GM12878 (cell line): ENCODE results near the gene TGFBR3. TPM values are rescaled to one million over a fixed set of nuclear protein-coding genes. Genes with fewer than 3 reads are reported as not detected.
A peak's percentile ranks its signal among the peaks of the same experiment; 100 is the strongest.

ENCODE experiments used
- ATAC-seq: fragments of 200-7000 bp; cut with Tn5 transposase; 3 replicates; pipeline ENCODE4 v1.9.1; 2020; ENCODE audit warnings: mild to moderate bottlenecking, moderate library complexity
- BruUV-seq: library from RNA; stranded (reverse); fragments of 400-500 nt; replicated peaks from 2 replicates; lab custom pipeline; 2021; lab: Mats Ljungman, UMichigan
- CTCF ChIA-PET: fragments of 300-600 bp; sonication (Branson Sonifier 250); formaldehyde crosslinking; extraction: SDS; loops from one replicate; lab custom pipeline; 2021; ENCODE audit warnings: inconsistent platforms; lab: Yijun Ruan, JAX
- POLR2A ChIA-PET: fragments of 350-600 bp; formaldehyde crosslinking; extraction: SDS; loops from one replicate; lab custom pipeline; 2021; ENCODE audit warnings: inconsistent platforms; lab: Charles Lee
- RAD21 ChIA-PET: fragments of 300-600 bp; sonication (Branson Sonifier 250); formaldehyde crosslinking; loops from one replicate; lab custom pipeline; 2023; ENCODE audit warnings: antibody characterized with exemption; ENCODE audit not compliant: unreplicated experiment; lab: Charles Lee
- SMC1A ChIA-PET: fragments of 300-600 bp; sonication (Branson Sonifier 250); formaldehyde crosslinking; loops from one replicate; lab custom pipeline; 2023; ENCODE audit not compliant: unreplicated experiment, uncharacterized antibody; lab: Charles Lee
- DNase-seq: peaks from one replicate; pipeline ENCODE4 v3.0.0-alpha.2; 2011; ENCODE audit warnings: low read depth, low spot score
- FAIRE-seq: peaks from 3 replicates; lab custom pipeline; 2011; peaks lifted over from hg19 to GRCh38; lab: Jason Lieb, UNC
- H2AFZ ChIP-seq: 2 replicates; pipeline ENCODE4 v1.6.0; 2011; ENCODE audit warnings: low read depth, low read length, control low read depth; ENCODE audit not compliant: control insufficient read depth
- H3K27ac ChIP-seq: 2 replicates; pipeline ENCODE4 v1.5.1; 2011; ENCODE audit warnings: control low read depth; ENCODE audit not compliant: control insufficient read depth, insufficient read depth
- H3K27me3 ChIP-seq, 2 experiments: replicated peaks in 1 of 2; 2 replicates each; pipeline versions ENCODE4 v1.6.0 to v1.6.1; 2011; ENCODE audit warnings: low read length in 1 of 2; ENCODE audit not compliant: control insufficient read depth in 2 of 2, insufficient read depth in 2 of 2
- H3K36me3 ChIP-seq, 2 experiments: 2 replicates each; pipeline ENCODE4 v1.5.1; 2011; ENCODE audit warnings: low read length in 1 of 2; ENCODE audit not compliant: control insufficient read depth in 2 of 2, insufficient read depth in 2 of 2
- H3K4me1 ChIP-seq: 2 replicates; pipeline ENCODE4 v1.6.1; 2011; ENCODE audit warnings: mild to moderate bottlenecking, low read length, moderate library complexity, mixed read lengths; ENCODE audit not compliant: control insufficient read depth, insufficient read depth
- H3K4me2 ChIP-seq: 2 replicates; pipeline ENCODE4 v1.6.0; 2011; ENCODE audit warnings: control low read depth; ENCODE audit not compliant: control insufficient read depth, insufficient read depth
- H3K4me3 ChIP-seq: fragments of 200-600 bp; sonication (generic); 2 replicates; pipeline ENCODE4 v1.5.1; 2016
- H3K79me2 ChIP-seq: 2 replicates; pipeline ENCODE4 v1.6.0; 2011; ENCODE audit warnings: low read length; ENCODE audit not compliant: control insufficient read depth, insufficient read depth
- H3K9ac ChIP-seq: 2 replicates; pipeline ENCODE4 v1.8.0; 2011; ENCODE audit warnings: low read length, control low read depth, mixed read lengths; ENCODE audit not compliant: control insufficient read depth, insufficient read depth
- H3K9me3 ChIP-seq: replicated peaks from 3 replicates; pipeline ENCODE4 v1.5.1; 2011; ENCODE audit warnings: mild to moderate bottlenecking, low read length; ENCODE audit not compliant: control insufficient read depth, insufficient read depth
- H4K20me1 ChIP-seq: 2 replicates; pipeline ENCODE4 v1.6.0; 2011; ENCODE audit not compliant: control insufficient read depth, insufficient read depth
- BRCA1 ChIP-seq: IDR thresholded peaks from 2 replicates; pipeline ENCODE4 v1.6.1; 2011; ENCODE audit warnings: low read depth, low read length, improper control_type of control experiment
- MXI1 ChIP-seq: fragments of 150-350 bp; IDR thresholded peaks from 2 replicates; pipeline ENCODE4 v1.6.1; 2011; ENCODE audit warnings: low read depth, mild to moderate bottlenecking, inconsistent platforms, low read length, improper control_type of control experiment
- NFIC ChIP-seq: IDR thresholded peaks from 2 replicates; pipeline ENCODE4 v1.6.1; 2012; ENCODE audit warnings: low read depth, mild to moderate bottlenecking, inconsistent platforms, low read length, moderate library complexity
- RAD21 ChIP-seq: IDR thresholded peaks from 2 replicates; pipeline ENCODE4 v1.6.1; 2011; ENCODE audit warnings: mild to moderate bottlenecking, low read depth, low read length, moderate library complexity; ENCODE audit not compliant: insufficient read depth
- RELA ChIP-seq: fragments of 450-650 bp; IDR thresholded peaks from 2 replicates; pipeline ENCODE4 v1.8.0; 2014; ENCODE audit warnings: borderline replicate concordance; ENCODE audit not compliant: partially characterized antibody
- RFX5 ChIP-seq: IDR thresholded peaks from 2 replicates; pipeline ENCODE4 v1.6.1; 2011; ENCODE audit warnings: low read depth, low read length, improper control_type of control experiment
- RUNX3 ChIP-seq: IDR thresholded peaks from 2 replicates; pipeline ENCODE4 v1.6.1; 2012; ENCODE audit warnings: low read length, inconsistent platforms
- TARDBP ChIP-seq: IDR thresholded peaks from 2 replicates; pipeline ENCODE4 v1.6.1; 2016; ENCODE audit warnings: borderline replicate concordance
- WGBS: methylation state at CpG from one replicate; pipeline ENCODE4 v1.1.6; 2016; ENCODE audit warnings: low lambda C conversion rate; ENCODE audit not compliant: insufficient replicate concordance, insufficient coverage; ENCODE audit errors: missing lambda C conversion rate; 5-methylcytosine and 5-hydroxymethylcytosine counted together
- in situ Hi-C: fragments of 300-500 bp; cut with MboI; formaldehyde crosslinking; loops from 9 replicates; pipeline ENCODE4 v1.14.3; 2018; ENCODE audit warnings: mixed read lengths
- intact Hi-C: fragments of 100-400 bp; cut with micrococcal nuclease; formaldehyde crosslinking; loops from one replicate; pipeline ENCODE4 v1.14.2; 2022; ENCODE audit not compliant: unreplicated experiment
- polyA plus RNA-seq, 11 experiments: library from polyadenylated mRNA; depleted of rRNA in 4 of 11; unstranded in 6 of 11; stranded (reverse) in 5 of 11; fragments of >200 nt; fragmentation: Nextera tagmentation in 4 of 11; fragmentation: Illumina TruSeq in 1 of 11; extraction: Ambion mirVana in 4 of 11; extraction: Trizol in 1 of 11; gene quantifications; 1 replicate in 1 of 11; 2 replicates in 10 of 11; pipeline versions ENCODE4 v1.2.1 to v1.2.3, GENCODE V29; 2011 to 2016; ENCODE audit warnings: inconsistent platforms in 2 of 11, missing spikeins in 2 of 11, low read depth in 1 of 11
- total RNA-seq, 4 experiments: library from RNA; depleted of rRNA in 3 of 4; stranded (reverse); fragments of >200 nt in 3 of 4; fragmentation: Illumina TruSeq in 1 of 4; extraction: Trizol in 1 of 4; gene quantifications; 2 replicates each; pipeline versions ENCODE4 v1.2.1 to v1.2.3, GENCODE V29; 2013 to 2021
- TF ChIP-seq, protein P1 (sequence below): fragments of 450-650 bp; IDR thresholded peaks from 2 replicates; pipeline ENCODE4 v1.6.1; 2017; ENCODE audit warnings: antibody characterized with exemption, mild to moderate bottlenecking, moderate library complexity
- TF ChIP-seq, protein P2 (sequence below): fragments of 450-650 bp; IDR thresholded peaks from 2 replicates; pipeline ENCODE4 v1.6.1; 2017; ENCODE audit warnings: borderline replicate concordance
- TF ChIP-seq, protein P3 (sequence below): fragments of 450-650 bp; IDR thresholded peaks from 2 replicates; pipeline ENCODE4 v1.6.1; 2017; ENCODE audit warnings: mild to moderate bottlenecking, moderate library complexity
- TF ChIP-seq, protein P4 (sequence below): fragments of 450-650 bp; IDR thresholded peaks from 2 replicates; pipeline ENCODE4 v1.6.1; 2018; ENCODE audit warnings: mild to moderate bottlenecking, low read depth, moderate library complexity; ENCODE audit not compliant: partially characterized antibody

TGFBR3 gene
- total and polyA plus RNA-seq, 10 of the 15 experiments (the other 5 are each of a cell fraction or from before 2014, with no cell fraction given) = 2.7 to 16.5 (median 12.6) TPM

- Histone ChIP-seq H3K27ac (no peak overlapping the region), H3K4me1 (no peaks in the 10 kb centered on the region), H3K36me3 (no peaks in the 10 kb centered on the region), H3K9ac (no peak overlapping the region), H3K27me3 (no peaks in the 10 kb centered on the region), H3K9me3 (no peaks in the 10 kb centered on the region), H3K4me2 (no peak overlapping the region), H3K4me3 (no peak overlapping the region), H4K20me1 (no peaks in the 10 kb centered on the region), H2AFZ (no peak overlapping the region), H3K79me2 (no peaks in the 10 kb centered on the region)
- ChIA-PET SMC1A (interaction anchor here (0.9 kb wide), 1 partner anchor 45 kb away, joined by 3 read pairs; no protein-coding TSS in a partner anchor), POLR2A (no interaction called here), CTCF (interaction anchor here (0.6 to 2.2 kb wide), 3 partner anchors 15 to 138 kb away, joined by 3 to 10 read pairs (median 6); no protein-coding TSS in a partner anchor), RAD21 (no interaction called here)
- 24% methylated on average over 1 of the region's 1 CpG for WGBS
- intact Hi-C loops = no loop called here
- DNase-seq (no peak), ATAC-seq (peak; percentile 69), FAIRE-seq (peak; percentile 41)
- in situ Hi-C loops = no loop called here
- no TSS peak for BruUV-seq
- TF ChIP-seq RUNX3 = no peak
- TF ChIP-seq RELA = no peak
- TF ChIP-seq, protein P1, sequence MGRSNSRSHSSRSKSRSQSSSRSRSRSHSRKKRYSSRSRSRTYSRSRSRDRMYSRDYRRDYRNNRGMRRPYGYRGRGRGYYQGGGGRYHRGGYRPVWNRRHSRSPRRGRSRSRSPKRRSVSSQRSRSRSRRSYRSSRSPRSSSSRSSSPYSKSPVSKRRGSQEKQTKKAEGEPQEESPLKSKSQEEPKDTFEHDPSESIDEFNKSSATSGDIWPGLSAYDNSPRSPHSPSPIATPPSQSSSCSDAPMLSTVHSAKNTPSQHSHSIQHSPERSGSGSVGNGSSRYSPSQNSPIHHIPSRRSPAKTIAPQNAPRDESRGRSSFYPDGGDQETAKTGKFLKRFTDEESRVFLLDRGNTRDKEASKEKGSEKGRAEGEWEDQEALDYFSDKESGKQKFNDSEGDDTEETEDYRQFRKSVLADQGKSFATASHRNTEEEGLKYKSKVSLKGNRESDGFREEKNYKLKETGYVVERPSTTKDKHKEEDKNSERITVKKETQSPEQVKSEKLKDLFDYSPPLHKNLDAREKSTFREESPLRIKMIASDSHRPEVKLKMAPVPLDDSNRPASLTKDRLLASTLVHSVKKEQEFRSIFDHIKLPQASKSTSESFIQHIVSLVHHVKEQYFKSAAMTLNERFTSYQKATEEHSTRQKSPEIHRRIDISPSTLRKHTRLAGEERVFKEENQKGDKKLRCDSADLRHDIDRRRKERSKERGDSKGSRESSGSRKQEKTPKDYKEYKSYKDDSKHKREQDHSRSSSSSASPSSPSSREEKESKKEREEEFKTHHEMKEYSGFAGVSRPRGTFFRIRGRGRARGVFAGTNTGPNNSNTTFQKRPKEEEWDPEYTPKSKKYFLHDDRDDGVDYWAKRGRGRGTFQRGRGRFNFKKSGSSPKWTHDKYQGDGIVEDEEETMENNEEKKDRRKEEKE = no peak
- TF ChIP-seq, protein P2, sequence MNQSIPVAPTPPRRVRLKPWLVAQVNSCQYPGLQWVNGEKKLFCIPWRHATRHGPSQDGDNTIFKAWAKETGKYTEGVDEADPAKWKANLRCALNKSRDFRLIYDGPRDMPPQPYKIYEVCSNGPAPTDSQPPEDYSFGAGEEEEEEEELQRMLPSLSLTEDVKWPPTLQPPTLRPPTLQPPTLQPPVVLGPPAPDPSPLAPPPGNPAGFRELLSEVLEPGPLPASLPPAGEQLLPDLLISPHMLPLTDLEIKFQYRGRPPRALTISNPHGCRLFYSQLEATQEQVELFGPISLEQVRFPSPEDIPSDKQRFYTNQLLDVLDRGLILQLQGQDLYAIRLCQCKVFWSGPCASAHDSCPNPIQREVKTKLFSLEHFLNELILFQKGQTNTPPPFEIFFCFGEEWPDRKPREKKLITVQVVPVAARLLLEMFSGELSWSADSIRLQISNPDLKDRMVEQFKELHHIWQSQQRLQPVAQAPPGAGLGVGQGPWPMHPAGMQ = no peak
- no peak for TF ChIP-seq NFIC
- TF ChIP-seq TARDBP = no peak
- TF ChIP-seq RFX5 = no peak
- TF ChIP-seq, protein P3, sequence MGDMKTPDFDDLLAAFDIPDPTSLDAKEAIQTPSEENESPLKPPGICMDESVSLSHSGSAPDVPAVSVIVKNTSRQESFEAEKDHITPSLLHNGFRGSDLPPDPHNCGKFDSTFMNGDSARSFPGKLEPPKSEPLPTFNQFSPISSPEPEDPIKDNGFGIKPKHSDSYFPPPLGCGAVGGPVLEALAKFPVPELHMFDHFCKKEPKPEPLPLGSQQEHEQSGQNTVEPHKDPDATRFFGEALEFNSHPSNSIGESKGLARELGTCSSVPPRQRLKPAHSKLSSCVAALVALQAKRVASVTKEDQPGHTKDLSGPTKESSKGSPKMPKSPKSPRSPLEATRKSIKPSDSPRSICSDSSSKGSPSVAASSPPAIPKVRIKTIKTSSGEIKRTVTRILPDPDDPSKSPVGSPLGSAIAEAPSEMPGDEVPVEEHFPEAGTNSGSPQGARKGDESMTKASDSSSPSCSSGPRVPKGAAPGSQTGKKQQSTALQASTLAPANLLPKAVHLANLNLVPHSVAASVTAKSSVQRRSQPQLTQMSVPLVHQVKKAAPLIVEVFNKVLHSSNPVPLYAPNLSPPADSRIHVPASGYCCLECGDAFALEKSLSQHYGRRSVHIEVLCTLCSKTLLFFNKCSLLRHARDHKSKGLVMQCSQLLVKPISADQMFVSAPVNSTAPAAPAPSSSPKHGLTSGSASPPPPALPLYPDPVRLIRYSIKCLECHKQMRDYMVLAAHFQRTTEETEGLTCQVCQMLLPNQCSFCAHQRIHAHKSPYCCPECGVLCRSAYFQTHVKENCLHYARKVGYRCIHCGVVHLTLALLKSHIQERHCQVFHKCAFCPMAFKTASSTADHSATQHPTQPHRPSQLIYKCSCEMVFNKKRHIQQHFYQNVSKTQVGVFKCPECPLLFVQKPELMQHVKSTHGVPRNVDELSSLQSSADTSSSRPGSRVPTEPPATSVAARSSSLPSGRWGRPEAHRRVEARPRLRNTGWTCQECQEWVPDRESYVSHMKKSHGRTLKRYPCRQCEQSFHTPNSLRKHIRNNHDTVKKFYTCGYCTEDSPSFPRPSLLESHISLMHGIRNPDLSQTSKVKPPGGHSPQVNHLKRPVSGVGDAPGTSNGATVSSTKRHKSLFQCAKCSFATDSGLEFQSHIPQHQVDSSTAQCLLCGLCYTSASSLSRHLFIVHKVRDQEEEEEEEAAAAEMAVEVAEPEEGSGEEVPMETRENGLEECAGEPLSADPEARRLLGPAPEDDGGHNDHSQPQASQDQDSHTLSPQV = no peak
- TF ChIP-seq, protein P4, sequence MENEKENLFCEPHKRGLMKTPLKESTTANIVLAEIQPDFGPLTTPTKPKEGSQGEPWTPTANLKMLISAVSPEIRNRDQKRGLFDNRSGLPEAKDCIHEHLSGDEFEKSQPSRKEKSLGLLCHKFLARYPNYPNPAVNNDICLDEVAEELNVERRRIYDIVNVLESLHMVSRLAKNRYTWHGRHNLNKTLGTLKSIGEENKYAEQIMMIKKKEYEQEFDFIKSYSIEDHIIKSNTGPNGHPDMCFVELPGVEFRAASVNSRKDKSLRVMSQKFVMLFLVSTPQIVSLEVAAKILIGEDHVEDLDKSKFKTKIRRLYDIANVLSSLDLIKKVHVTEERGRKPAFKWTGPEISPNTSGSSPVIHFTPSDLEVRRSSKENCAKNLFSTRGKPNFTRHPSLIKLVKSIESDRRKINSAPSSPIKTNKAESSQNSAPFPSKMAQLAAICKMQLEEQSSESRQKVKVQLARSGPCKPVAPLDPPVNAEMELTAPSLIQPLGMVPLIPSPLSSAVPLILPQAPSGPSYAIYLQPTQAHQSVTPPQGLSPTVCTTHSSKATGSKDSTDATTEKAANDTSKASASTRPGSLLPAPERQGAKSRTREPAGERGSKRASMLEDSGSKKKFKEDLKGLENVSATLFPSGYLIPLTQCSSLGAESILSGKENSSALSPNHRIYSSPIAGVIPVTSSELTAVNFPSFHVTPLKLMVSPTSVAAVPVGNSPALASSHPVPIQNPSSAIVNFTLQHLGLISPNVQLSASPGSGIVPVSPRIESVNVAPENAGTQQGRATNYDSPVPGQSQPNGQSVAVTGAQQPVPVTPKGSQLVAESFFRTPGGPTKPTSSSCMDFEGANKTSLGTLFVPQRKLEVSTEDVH = no peak
- no peak for TF ChIP-seq BRCA1
- no peak for TF ChIP-seq MXI1
- peak; percentile 49; the same call in 1 of the 2 replicates for TF ChIP-seq RAD21
Measured at GRCh38 chr1:91791103-91791502, 94.8 kb downstream of the TGFBR3 start.
